Germinal center (tissue), 1 donor: Measurements from ENCODE around the gene TMEM106C.
A peak's percentile ranks its signal among the peaks of the same experiment; 100 is the strongest.

Experiments used
- DNase-seq: peaks from one replicate; pipeline ENCODE4 v3.0.0; 2012; ENCODE audit warnings: mixed read lengths, low spot score

The TMEM106C gene

GRCh38 chr12:47963340-47964040 is at the start of gene TMEM106C:
TSS of gene TMEM106C (plus strand) at chr12:47963596. CDS start at chr12:47964237, 641 bp downstream.
- DNase-seq: peak; percentile 100

DNA sequence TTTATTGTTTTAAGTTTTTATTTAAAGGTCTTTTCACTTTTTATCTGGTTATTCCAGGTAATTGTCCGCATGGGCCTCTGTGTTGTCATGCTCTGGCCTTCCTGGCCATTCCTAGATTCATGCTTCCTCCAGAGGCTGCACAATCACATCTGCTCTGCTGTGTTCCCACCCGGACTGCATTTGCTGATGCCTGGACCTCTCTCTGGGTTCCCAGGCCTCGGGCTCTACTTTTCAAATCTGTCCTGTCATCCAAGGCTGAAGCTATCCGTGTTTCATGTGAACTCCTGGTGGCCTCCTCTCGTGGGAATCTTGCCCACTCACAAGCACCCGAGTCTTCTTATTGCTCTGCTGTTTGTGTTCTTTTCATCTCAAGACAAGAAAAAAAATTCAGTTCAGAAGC is 42.5 kb upstream of the TMEM106C start:
- no peak for DNase-seq

DNA sequence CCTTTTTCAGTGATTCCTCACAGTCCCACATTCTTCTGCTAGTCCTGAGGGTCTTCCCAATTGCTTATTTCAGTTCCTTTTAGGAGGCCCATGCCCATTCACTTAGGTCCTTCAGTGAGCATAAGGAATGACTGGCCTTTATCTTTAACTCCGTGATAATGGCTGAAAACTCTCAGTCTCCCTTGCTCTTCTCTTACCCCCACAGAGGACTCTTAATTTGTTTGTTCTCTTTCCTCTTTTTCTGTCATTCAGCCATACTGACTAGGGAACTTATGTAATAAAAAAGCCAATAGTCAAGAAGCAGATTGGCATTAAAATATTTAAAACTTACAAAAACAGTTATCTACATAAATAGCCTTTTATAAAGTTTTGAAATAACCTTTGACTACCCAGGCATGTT is 41.5 kb upstream of the TMEM106C start:
- no peak for DNase-seq

DNA sequence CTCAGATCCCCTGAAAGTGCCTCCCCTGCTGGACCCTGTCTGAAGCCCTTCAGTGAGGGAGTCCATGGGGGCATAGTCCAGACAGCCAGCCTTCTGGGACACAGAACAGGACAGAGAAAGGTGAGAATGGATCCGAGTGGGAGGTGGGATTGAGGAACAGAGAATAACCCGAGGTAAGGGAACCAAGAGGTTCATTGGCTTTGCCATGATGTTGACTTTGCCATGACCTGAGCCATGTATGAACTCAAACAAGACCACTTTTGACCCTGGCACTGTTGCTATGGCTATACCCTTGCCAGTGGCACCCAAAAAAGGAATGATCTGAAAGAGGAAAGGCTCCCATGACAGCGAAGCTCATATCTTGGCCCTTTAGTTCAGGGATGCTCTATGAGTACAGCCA is 36.0 kb upstream of the TMEM106C start:
- no peak for DNase-seq

- no peak for DNase-seq
These were observed 32.8 kb upstream of the TMEM106C start for GRCh38 chr12:47930634-47931033.

GRCh38 chr12:47931187-47931586 is 32.2 kb upstream of the TMEM106C start:
- DNase-seq: no peak

DNA sequence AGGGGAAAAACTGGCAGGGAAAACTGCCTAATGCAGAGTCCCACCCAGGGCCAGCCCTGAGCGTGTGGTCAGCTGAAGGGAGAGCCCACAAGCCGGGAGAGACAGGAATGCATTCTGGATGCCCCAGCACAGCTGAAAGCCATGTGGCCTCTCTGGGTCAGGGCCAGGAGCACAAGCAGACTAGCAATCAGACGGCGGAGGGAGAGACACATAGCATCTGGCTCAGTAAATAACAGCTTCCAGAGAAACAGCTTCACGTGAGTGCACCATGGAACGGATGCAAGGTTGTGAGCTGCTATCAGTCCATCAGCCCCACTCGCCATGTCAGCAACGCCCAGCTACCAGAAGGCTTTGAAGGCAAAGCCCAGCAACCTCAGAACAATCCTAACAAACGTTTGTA is 28.2 kb upstream of the TMEM106C start:
- no peak for DNase-seq

GRCh38 chr12:47938093-47938492 is 25.3 kb upstream of the TMEM106C start:
- no peak for DNase-seq

DNA sequence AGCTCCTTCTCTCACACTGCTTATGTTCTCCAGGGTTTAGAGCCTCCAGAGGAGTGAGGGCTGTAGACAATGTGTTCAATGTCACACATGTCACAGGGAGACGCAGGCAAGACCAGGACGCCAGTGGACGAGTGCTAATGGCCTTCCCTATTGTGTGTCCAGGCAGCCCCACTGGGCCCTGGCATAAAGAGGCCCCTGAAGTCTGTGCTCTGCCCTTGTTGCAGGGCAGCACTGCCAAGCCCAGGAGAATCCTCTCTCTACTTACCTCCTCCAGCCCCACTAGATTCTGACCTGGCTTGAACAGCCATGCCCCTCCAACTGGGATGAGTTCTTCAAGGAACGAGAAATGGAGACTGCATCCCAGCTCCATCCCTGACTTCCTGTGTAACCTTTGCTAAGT is 24.8 kb upstream of the TMEM106C start:
- no peak for DNase-seq

- no peak for DNase-seq
These were observed 24.3 kb upstream of the TMEM106C start for GRCh38 chr12:47939009-47939601.

DNA sequence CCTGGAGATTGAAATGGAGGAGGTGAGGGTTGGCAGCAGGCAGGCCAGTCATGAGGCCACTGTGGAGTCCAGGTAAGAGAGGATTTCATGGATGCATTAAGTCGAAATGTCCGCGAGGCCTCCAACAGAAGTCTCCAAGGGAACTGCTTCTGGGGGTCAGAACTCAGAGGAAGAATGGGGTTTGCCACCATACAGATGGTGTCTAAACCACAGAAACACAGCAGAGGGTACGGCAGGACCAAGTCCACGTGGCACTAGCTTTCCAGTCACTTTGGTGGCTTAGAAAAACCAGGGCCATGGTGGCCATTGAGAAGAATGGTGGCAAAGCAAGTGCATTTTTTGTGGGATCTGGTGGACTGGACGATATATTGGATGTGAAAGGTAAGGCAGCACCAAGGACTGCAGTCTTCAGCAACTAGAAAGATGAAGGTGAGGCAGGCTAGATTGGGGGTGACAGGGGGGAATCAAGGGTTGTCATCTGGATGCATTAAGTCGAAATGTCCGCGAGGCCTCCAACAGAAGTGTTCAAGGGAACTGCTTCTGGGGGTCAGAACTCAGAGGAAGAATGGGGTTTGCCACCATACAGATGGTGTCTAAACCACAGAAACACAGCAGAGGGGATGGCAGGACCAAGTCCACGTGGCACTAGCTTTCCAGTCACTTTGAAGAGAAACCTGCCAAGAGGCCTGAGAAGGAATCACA is 22.5 kb upstream of the TMEM106C start:
- no peak for DNase-seq

- no peak for DNase-seq
These were observed 22.0 kb upstream of the TMEM106C start for GRCh38 chr12:47941475-47941780.

GRCh38 chr12:47941871-47942613 is 21.4 kb upstream of the TMEM106C start:
- DNase-seq: peak; percentile 56

DNA sequence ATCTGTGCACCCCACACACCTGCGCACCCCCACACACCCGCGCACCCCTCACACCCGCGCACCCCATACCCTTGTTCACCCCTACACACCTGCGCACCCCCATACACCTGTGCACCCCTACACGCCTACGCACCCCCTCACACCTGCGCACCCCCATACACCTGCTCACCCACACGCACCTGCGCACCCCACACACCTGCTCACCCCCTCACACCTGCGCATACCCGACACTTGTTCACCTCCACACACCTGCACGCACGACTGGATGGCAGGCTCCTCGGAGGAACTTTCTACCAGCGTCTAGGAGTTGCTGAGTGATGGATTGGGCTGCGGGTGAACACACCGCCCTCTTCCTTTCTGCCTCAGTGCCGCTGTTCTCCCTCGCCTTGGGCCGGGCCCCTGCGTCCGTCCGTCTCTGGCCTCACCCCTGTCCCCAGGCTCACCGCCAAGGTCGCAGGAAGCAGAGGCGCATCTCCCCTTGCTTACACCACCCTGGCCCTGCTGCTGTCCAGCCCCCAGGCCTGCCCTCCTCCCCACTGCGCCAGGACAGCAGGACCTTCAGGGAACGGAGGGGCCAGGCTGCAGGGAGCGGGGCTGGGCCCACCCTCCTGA is 20.7 kb upstream of the TMEM106C start:
- DNase-seq: no peak

DNA sequence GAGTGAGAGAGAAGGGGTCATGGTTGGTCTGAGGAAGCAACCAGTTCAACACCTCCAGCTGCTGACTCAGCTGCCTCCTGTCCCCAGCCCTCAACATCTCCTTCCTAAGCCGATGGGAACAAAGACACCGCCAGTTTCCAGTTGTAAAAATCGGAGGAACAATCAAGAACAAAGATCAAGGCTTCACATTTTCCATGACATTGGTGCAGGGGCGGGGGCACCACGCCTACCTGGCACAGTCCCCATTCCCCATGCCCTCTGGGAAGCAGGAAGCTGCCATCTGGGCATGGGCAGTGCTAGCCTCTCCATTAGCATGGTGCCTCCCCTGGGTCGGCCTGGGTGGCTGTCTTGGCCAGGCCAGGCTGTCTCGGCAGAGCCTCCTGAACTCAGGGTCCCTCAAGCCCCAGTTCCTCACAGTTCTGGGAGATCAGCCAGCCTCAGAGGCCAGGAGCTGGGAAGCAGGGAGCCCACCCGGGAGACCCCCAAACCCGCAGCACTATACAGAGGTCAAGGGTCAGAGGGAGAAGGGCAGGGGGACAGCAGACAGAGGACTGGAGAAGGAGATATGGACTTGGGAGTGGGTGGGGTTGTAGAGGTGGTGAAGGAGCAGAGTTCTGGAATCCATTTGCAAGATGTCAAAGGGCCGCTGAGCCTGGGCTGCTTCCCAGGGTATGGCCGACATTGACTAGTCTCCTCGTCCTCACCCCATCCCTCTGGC is 19.6 kb upstream of the TMEM106C start:
- DNase-seq: no peak

- no peak for DNase-seq
These were observed 18.6 kb upstream of the TMEM106C start for GRCh38 chr12:47944685-47945340.

DNA sequence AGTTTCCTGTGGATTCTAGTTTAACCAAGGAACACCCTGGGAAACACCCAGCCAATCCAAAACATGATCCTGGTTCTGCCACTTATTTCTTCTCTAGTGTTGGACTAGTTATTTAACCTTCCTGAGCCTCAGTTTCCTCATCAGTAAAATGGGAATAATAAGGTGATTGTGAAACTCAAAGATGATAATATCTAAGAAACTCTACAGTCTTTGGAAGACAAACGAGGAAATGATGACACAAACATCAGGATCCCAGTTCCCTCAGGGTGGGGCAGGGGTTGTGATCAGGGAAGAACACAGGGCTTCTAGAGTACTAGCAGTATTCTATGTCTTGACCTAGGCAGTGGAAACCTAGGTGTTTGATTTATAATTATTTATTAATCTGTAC is 18.1 kb upstream of the TMEM106C start:
- no peak for DNase-seq

GRCh38 chr12:47946413-47947323 is 16.7 kb upstream of the TMEM106C start:
- no peak for DNase-seq

- DNase-seq: no peak
These were observed 16.1 kb upstream of the TMEM106C start for GRCh38 chr12:47947341-47947740.
